Stimulated activated naive CD8-positive, alpha-beta T cell treated with anti-CD3 and anti-CD28 coated beads, Interleukin-15, amount 100 ng/mL, for 72 hours (primary cell): ENCODE data around the gene SLC9A7.

Source experiments
- ATAC-seq: fragments of 150-1000 bp; cut with Tn5 transposase; 2 replicates; pipeline ENCODE4 v1.10.0; 2021; ENCODE audit warnings: mild to moderate bottlenecking, moderate library complexity
- DNase-seq, 2 donors: peaks; one replicate each; pipeline ENCODE4 v3.0.0; 2021 to 2022
- H3K27ac Mint-ChIP-seq, 2 donors: one replicate each; pipeline ENCODE4 v1.8.0; 2022; ENCODE audit warnings: mild to moderate bottlenecking in 2 of 2, mixed read lengths in 2 of 2, moderate library complexity in 2 of 2
- H3K27me3 Mint-ChIP-seq: one replicate; pipeline ENCODE4 v1.8.0; 2022; ENCODE audit warnings: mixed read lengths
- H3K4me1 Mint-ChIP-seq: one replicate; pipeline ENCODE4 v1.8.0; 2022; ENCODE audit warnings: mild to moderate bottlenecking, mixed read lengths
- H3K4me3 Mint-ChIP-seq, 2 donors: one replicate each; pipeline ENCODE4 v1.8.0; 2022; ENCODE audit warnings: mild to moderate bottlenecking in 2 of 2, mixed read lengths in 2 of 2, moderate library complexity in 1 of 2
- H3K9me3 Mint-ChIP-seq, 2 donors: one replicate each; pipeline ENCODE4 v1.8.0; 2022; ENCODE audit warnings: mixed read lengths in 2 of 2

Gene SLC9A7

DNA sequence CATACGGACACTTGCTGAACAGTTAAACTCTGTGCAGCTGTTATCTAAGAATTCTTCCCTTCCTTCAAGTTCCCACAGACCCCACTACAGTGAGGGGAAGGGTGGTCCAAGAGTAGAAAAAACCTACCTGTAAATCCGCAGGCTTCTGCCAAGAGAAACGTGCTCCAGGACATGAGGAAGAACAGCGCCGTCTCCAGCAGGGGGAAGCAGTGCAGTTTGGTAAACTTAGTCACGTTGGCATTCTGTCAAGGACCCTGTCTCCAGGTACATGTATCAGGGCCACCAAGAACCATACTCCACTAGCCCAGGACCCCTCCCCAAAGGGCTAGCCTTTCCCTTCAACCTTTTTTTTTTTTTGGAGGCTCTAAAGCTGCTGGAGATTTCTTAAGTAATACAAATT lies 105.4 kb downstream of the SLC9A7 start:
- peak overlapping the region in 1 of 2 donors; percentile 27 for H3K27ac Mint-ChIP-seq
- H3K9me3 Mint-ChIP-seq: no peaks in the 10 kb centered on the region
- H3K4me3 Mint-ChIP-seq: no peak overlapping the region
- no peaks in the 10 kb centered on the region for H3K4me1 Mint-ChIP-seq
- no peaks in the 10 kb centered on the region for H3K27me3 Mint-ChIP-seq
- ATAC-seq (no peak), DNase-seq (no peak)

DNA sequence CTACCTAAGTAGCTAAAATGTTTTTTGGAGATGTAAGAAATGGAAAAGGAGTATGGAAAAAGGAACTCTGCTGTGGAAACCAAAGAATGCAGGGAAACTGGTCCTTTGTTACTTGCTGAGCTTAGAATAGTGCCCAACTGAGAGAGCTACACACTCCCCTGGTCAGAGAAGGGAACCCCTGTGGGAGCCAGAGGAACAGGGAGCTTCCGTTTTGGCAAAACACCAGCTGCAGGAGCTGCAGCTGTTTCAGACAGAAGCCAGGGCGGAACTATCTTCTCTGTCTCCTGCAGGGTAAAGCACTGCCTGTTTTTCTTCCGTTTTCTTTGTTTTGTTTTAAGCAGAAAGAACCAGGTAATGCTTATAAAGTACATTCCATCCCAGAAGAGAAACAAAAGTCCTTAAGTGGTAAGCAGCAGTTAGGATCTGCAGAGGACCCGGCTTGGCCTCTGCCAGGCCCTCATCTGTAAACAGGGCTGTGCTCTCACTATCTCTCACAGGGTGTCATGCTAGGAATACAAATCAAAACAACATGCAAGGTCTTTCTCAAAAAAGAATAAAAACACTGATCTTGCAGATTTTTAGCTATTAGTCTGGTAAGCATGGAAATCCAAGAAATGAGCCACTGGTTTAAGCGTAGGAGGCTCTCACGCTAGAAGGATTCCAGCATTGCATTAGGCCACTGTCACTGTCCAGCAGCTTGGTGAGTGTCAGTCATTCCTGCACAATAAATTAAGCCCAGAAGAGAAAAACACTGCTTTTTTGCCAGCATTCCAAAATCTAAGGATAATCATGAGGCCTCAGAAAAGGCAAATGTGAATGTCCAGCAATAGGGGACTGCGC lies 109.3 kb downstream of the SLC9A7 start:
- no peak for ATAC-seq
- no peaks in the 10 kb centered on the region for H3K9me3 Mint-ChIP-seq
- no peaks in the 10 kb centered on the region for H3K27me3 Mint-ChIP-seq
- H3K4me1 Mint-ChIP-seq: peaks cover 6% of the 10 kb centered on the region
- no peak overlapping the region for H3K4me3 Mint-ChIP-seq
- no peak for DNase-seq
- no peak overlapping the region for H3K27ac Mint-ChIP-seq

GRCh38 chrX:46648660-46649059 lies 110.3 kb downstream of the SLC9A7 start:
- peaks cover 6% of the 10 kb centered on the region for H3K4me1 Mint-ChIP-seq
- no peaks in the 10 kb centered on the region for H3K27me3 Mint-ChIP-seq
- no peaks in the 10 kb centered on the region for H3K9me3 Mint-ChIP-seq
- DNase-seq (no peak), ATAC-seq (no peak)
- H3K27ac Mint-ChIP-seq: no peak overlapping the region
- H3K4me3 Mint-ChIP-seq: no peak overlapping the region

GRCh38 chrX:46647251-46647650 lies 111.7 kb downstream of the SLC9A7 start:
- ATAC-seq (no peak), DNase-seq (no peak)
- no peaks in the 10 kb centered on the region for H3K27me3 Mint-ChIP-seq
- peaks cover 8% of the 10 kb centered on the region for H3K4me1 Mint-ChIP-seq
- no peak overlapping the region for H3K4me3 Mint-ChIP-seq
- no peak overlapping the region for H3K27ac Mint-ChIP-seq
- H3K9me3 Mint-ChIP-seq: no peaks in the 10 kb centered on the region

GRCh38 chrX:46645614-46646013 lies 113.3 kb downstream of the SLC9A7 start:
- Mint-ChIP-seq H3K27me3 (no peaks in the 10 kb centered on the region), H3K9me3 (no peaks in the 10 kb centered on the region), H3K27ac (no peak overlapping the region), H3K4me3 (no peak overlapping the region), H3K4me1 (peaks cover 14% of the 10 kb centered on the region)
- DNase-seq: no peak
- no peak for ATAC-seq

DNA sequence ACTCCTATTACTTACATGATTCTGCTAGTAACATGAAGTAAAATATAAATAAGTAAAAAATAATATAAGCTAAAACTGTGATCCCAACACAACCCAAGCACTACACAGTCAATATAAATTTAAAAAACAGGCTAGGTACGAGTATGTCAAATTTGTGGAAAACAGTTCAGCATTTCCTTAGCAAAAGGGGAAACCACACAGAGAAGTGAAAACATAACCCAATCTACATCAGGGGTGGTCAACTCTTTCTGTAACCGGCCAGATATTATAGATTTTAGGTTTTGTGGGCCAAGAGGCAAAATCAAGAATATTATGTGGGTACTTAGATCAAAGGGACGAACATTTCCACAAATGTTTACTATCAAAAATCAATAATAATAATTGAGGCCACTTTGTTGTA lies 115.3 kb downstream of the SLC9A7 start:
- no peak for ATAC-seq
- no peaks in the 10 kb centered on the region for H3K27me3 Mint-ChIP-seq

GRCh38 chrX:46642145-46642544 lies 116.8 kb downstream of the SLC9A7 start:
- Mint-ChIP-seq H3K27ac (peak overlapping the region in 1 of 2 donors; percentile 27), H3K27me3 (no peaks in the 10 kb centered on the region), H3K9me3 (no peaks in the 10 kb centered on the region), H3K4me1 (peaks cover 14% of the 10 kb centered on the region), H3K4me3 (no peak overlapping the region)
- DNase-seq (no peak), ATAC-seq (peak; percentile 71)

More for the DNA sequence above, 115.3 kb downstream of the SLC9A7 start:
- H3K27ac Mint-ChIP-seq: no peak overlapping the region
- no peaks in the 10 kb centered on the region for H3K9me3 Mint-ChIP-seq
- DNase-seq: no peak
- H3K4me1 Mint-ChIP-seq: peaks cover 14% of the 10 kb centered on the region
- H3K4me3 Mint-ChIP-seq: no peak overlapping the region

DNA sequence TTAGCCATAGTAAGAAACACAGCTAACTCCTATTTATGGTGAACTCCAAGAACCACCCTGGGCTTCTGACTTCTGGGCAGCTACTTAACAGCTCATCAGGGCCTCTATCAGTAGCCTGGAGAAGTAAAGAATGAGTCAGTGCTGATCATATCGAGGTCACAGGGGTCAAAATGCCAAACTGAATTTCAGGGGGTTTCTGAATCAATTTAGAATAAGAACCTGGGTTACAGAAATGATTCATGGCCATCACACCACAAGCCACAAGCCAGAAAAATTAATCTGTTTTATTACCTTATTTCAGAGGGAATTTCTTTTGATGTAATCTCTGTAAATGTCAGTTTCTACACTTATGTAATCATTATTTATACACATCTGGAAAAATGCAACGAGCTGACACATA lies 121.0 kb downstream of the SLC9A7 start:
- H3K9me3 Mint-ChIP-seq: no peaks in the 10 kb centered on the region
- peaks cover 22% of the 10 kb centered on the region for H3K4me1 Mint-ChIP-seq
- peak; percentile 94 for ATAC-seq
- H3K27ac Mint-ChIP-seq: no peak overlapping the region
- H3K4me3 Mint-ChIP-seq: no peak overlapping the region
- no peaks in the 10 kb centered on the region for H3K27me3 Mint-ChIP-seq
- peak; percentile 12 to 52 for DNase-seq

- no peak overlapping the region for H3K27ac Mint-ChIP-seq
- no peak for ATAC-seq
These were observed 122.7 kb downstream of the SLC9A7 start for GRCh38 chrX:46636223-46636622.

DNA sequence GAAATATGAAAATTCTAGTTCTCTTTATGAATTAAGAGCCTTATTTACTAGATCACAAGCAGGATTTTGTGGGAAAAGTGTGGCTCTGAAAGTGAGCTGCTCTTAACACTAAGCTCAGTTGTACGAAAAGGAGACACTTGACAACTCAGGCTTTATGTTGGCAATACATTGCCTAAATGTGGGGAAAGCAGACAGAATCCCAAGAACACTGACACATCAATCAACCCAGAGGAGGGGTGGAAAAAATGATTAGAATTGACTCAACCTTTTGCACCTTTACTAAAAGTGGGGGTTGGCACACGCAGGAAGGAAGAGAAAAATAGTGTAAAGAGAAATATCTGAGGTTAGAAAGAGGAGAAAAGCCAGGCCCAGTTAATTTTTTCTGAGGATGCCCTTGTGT lies 123.7 kb downstream of the SLC9A7 start:
- peak overlapping the region; percentile 59 to 63 for H3K4me3 Mint-ChIP-seq
- DNase-seq (no peak), ATAC-seq (no peak)
- no peaks in the 10 kb centered on the region for H3K27me3 Mint-ChIP-seq
- H3K4me1 Mint-ChIP-seq: peaks cover 18% of the 10 kb centered on the region
- no peaks in the 10 kb centered on the region for H3K9me3 Mint-ChIP-seq
- no peak overlapping the region for H3K27ac Mint-ChIP-seq

More at GRCh38 chrX:46636223-46636622, 122.7 kb downstream of the SLC9A7 start:
- peaks cover 14% of the 10 kb centered on the region for H3K4me1 Mint-ChIP-seq
- peak in 1 of 2 donors; percentile 13 for DNase-seq
- no peaks in the 10 kb centered on the region for H3K9me3 Mint-ChIP-seq
- no peaks in the 10 kb centered on the region for H3K27me3 Mint-ChIP-seq
- H3K4me3 Mint-ChIP-seq: no peak overlapping the region

- ATAC-seq (peak; percentile 63), DNase-seq (no peak)
- H3K9me3 Mint-ChIP-seq: no peaks in the 10 kb centered on the region
- H3K27ac Mint-ChIP-seq: no peak overlapping the region
- peaks cover 24% of the 10 kb centered on the region for H3K4me1 Mint-ChIP-seq
- peak overlapping the region; percentile 8 to 65 for H3K4me3 Mint-ChIP-seq
- H3K27me3 Mint-ChIP-seq: no peaks in the 10 kb centered on the region
These were observed 124.3 kb downstream of the SLC9A7 start for GRCh38 chrX:46634577-46634976.

- no peak for DNase-seq
- H3K4me1 Mint-ChIP-seq: peaks cover 43% of the 10 kb centered on the region
- H3K27me3 Mint-ChIP-seq: no peaks in the 10 kb centered on the region
- H3K4me3 Mint-ChIP-seq: no peak overlapping the region
- no peaks in the 10 kb centered on the region for H3K9me3 Mint-ChIP-seq
- no peak overlapping the region for H3K27ac Mint-ChIP-seq
- no peak for ATAC-seq
These were observed 128.8 kb downstream of the SLC9A7 start for GRCh38 chrX:46630141-46630540.

DNA sequence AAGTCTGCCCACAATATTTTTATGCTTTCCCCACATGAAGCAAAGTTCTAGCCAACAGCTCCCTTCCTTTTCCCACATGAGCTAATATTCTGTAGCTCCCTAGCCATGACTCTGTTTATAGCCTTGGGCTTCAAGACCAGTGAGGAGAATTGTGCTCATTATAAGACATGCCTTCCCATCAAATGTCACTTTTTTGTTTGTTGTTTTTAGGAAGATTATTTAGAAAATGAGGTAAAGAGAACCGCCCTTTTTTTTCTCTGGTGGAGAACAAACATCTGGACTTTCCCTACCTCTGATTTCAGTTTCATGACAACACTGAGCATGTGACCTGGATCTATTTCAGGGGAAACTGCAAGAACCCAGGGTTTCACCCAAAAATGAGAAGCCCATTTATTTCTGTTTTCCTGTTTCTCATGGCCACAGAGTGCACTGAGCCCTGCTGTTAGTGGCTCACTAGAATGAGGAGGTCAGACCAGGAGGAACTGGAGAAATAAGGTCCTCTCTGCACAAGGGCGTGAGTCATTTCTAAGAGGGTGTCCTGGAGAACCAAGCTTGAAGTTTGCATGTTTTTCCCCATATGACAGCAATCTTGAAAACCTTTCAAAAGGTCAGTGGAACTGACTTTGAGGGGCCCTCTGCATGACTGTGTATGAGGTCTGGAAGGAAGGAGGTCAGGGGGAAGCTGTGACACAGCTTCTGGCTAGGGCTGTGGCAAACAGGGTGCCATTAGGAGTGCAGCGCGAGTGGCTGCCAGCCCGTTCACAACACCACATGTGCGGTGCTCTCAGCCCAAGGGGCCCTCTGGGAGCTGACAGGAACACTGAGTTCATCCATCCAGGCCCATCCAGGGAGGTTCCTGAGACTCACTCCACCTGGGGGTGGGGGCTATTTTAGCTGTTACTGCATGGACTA lies 130.2 kb downstream of the SLC9A7 start:
- H3K27ac Mint-ChIP-seq: no peak overlapping the region
- DNase-seq: peak; percentile 13 to 50
- peaks cover 35% of the 10 kb centered on the region for H3K4me1 Mint-ChIP-seq
- peak overlapping the region; percentile 36 to 51 for H3K4me3 Mint-ChIP-seq
- H3K27me3 Mint-ChIP-seq: no peaks in the 10 kb centered on the region
- ATAC-seq: peak; percentile 94
- H3K9me3 Mint-ChIP-seq: no peaks in the 10 kb centered on the region

DNA sequence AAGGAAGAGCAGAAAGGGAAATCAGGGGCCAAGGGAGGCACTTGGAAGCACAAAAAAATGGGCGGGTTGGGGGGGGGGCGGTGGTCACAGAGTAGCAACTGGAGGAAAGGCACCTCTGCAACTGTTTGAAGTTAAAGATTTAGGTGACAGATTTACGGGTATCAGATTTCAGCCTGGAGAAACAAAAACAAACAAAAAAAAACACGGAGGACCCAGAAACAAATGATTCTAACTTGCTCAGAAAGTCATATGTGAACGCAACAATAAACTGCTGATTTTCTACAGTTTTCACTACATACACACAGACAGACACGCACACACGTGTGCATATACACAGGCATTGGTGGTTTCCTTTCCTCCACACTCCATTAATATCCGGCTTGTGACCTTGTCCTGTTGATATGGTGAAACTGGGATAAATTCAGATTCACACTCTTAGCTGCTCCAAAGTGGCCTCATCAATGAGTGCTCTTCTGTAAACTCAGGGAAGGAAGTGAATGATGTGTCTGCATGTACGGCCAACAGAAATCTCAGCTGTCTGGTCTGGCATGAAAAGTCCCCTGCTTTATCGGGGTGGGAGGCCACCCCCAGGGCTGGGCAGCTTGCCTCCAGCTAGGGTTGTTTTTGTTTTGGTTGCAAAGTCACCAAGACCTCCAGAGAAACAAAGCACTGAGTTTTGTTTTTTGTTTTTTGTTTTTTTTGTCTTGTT lies 131.1 kb downstream of the SLC9A7 start:
- ATAC-seq (no peak), DNase-seq (no peak)
- Mint-ChIP-seq H3K4me3 (no peak overlapping the region), H3K27ac (no peak overlapping the region), H3K9me3 (no peaks in the 10 kb centered on the region), H3K4me1 (peaks cover 35% of the 10 kb centered on the region), H3K27me3 (no peaks in the 10 kb centered on the region)

DNA sequence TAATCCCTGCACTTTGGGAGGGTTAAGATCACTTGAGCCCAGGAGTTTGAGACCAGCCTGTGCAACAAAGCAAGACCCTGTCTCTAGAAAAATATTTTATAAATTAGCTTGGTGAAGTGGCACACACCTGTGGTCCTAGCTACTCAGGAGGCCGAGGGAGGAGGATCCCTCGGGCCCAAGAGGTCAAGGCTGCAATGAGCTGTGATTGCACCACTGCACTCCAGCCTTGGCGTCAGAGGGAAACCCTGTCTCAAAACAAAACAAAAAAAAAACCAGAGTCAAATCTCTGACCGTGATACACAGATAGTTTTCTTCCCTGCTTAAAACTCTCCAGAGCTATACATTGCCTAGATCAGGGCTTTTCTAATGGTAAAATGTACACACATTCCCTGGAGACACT lies 131.9 kb downstream of the SLC9A7 start:
- Mint-ChIP-seq H3K27ac (no peak overlapping the region), H3K27me3 (no peaks in the 10 kb centered on the region), H3K9me3 (no peaks in the 10 kb centered on the region), H3K4me3 (no peak overlapping the region), H3K4me1 (peaks cover 35% of the 10 kb centered on the region)
- no peak for DNase-seq
- ATAC-seq: no peak
